ENCODE measurements around the gene AUTS2.

The AUTS2 gene

GRCh38 chr7:70597066-70597465 is 998.8 kb downstream of the AUTS2 start:
- no peak for DNase-seq (ENCODE audit: low read depth in 2 of 2)

GRCh38 chr7:70598976-70599375 is 1000.7 kb downstream of the AUTS2 start:
- no peak for DNase-seq (ENCODE audit: low read depth in 2 of 2)

GRCh38 chr7:70599446-70600190 is 1001.3 kb downstream of the AUTS2 start:
- DNase-seq (ENCODE audit: low read depth in 2 of 2) = no peak

DNA sequence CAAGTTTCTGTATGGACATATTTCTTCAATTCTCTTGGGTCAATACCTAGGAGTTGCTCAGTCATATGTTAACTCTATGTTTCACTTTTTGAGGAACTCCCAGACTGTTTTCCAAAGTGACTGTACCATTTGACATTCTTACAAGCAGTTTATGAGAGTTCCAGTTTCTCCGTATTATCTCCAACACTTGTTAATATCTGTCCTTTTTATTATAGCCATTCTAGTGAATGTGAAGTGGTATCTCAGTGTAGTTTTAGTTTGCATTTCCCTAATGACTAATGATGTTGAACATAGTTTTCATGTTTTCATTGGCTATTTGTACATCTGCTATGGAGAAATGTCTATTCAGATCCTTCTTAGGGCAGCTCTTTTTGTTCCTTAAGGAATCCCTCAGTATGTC is 1002.7 kb downstream of the AUTS2 start:
- DNase-seq (ENCODE audit: low read depth in 2 of 2) = no peak

- no peak for DNase-seq (ENCODE audit: low read depth in 2 of 2)
Observed at GRCh38 chr7:70602117-70602516, 1003.8 kb downstream of the AUTS2 start.

DNA sequence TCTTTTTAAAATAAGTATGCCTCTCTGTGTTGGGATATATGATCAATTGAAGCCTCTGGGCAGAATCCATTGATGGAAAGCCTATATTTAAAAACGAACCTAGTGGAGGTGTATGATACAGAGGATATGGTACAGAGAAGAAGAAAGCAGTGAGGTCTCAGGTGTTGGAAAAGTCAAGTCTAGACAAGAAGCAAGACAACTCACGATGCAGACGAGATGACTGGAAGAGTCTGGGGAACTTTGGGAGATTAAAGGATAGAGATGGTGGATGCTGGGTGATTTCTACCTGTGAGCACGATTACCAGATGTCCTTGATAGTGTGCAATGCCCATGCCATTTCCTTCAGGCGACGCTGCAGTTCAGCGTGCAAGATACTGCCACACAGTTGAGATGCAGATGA is 1009.0 kb downstream of the AUTS2 start:
- DNase-seq (ENCODE audit: low read depth in 2 of 2) = no peak

- no peak for DNase-seq (ENCODE audit: low read depth in 2 of 2)
Observed at GRCh38 chr7:70607759-70608158, 1009.5 kb downstream of the AUTS2 start.

DNA sequence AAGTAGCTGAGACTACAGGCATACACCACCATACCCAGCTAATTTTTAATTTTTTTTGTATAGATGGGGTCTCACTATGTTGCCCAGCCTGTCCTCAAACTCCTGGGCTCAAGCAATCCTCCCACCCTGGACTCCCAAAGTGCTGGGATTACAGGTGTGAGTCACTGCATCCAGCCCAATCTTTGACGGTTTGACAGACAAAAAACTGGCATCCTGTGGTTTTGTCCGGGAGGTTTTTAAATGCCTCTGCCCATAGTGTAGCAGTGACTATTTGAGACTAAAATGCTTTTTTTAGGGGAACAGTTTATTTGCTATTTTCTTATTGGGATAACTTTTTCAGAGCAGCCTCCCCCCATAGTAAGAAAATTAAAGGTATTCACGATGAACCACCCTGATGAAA is 1010.0 kb downstream of the AUTS2 start:
- no peak for DNase-seq (ENCODE audit: low read depth in 2 of 2)

DNA sequence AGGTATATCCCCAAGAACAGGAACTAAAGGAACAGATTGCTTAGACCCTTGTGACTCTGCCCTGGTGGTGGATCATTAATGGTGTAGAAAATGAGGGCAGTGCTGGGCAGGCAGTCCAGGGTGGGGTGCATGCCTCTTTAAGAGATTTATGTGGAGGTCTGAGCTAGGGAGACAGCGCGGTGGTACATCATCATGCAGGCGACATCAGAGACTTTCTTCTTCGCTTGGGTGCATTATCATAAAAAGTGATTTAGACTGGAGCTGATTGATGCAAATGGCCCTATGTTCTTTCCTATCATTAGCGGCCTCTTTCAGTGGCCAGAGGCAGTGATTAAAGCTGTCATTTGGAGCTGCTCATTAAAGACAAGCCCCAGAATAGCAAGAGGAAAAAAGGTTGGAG is 1014.5 kb downstream of the AUTS2 start:
- DNase-seq (ENCODE audit: low read depth in 2 of 2) = no peak

- no peak for DNase-seq (ENCODE audit: low read depth in 2 of 2)
Observed at GRCh38 chr7:70614237-70615045, 1016.2 kb downstream of the AUTS2 start.

- no peak for DNase-seq (ENCODE audit: low read depth in 2 of 2)
Observed at GRCh38 chr7:70615066-70615606, 1016.9 kb downstream of the AUTS2 start.

DNA sequence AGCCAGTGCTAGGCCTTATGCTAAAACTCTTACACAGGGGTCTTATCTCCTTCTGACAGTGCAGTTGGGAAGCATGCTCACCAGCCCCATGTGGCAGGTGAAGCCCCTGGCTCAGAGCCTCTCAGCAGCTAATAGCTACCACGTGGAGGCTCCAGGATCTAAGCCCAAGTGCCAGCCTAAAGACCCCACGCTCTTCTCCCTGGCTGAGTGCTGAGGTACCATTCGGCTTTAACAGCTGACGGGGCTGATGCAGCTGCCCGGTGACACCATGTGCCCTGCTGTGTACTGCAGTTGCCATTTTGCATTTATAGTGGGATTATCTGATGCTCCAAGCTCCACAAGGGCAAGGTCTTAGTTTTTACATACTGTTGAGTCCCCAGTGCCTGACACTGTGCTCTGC is 1017.9 kb downstream of the AUTS2 start:
- DNase-seq (ENCODE audit: low read depth in 2 of 2) = no peak

- no peak for DNase-seq (ENCODE audit: low read depth in 2 of 2)
Observed at GRCh38 chr7:70616821-70617220, 1018.5 kb downstream of the AUTS2 start.

DNA sequence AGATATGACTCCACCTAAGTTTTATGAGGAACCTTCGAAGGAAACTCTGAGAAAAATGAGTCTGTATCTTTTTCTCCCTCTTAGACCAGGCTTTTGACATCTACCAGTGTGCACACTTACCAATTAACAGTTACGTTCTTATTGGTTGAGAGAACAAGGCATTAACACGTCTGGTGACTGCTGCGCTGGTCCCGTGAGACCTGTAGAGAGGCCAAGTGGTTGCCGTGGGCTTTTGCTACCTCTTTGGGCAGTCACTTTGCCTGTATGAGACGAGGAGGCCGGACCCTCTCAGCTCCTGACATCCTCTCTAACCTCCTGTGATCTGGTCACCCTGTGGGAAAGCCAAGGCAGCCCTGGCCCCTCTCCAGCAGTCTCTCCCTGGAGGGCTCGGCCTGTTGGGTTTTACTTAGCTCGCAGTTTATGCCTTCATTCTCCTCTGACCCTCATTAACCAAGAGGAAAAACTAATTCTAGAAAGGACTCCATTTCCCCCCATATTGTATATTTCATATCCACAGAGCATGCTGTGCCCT is 1019.8 kb downstream of the AUTS2 start:
- DNase-seq (ENCODE audit: low read depth in 2 of 2) = no peak

- DNase-seq (ENCODE audit: low read depth in 2 of 2) = no peak
Observed at GRCh38 chr7:70619130-70619529, 1020.9 kb downstream of the AUTS2 start.

- DNase-seq (ENCODE audit: low read depth in 2 of 2) = no peak
Observed at GRCh38 chr7:70619659-70620058, 1021.4 kb downstream of the AUTS2 start.

DNA sequence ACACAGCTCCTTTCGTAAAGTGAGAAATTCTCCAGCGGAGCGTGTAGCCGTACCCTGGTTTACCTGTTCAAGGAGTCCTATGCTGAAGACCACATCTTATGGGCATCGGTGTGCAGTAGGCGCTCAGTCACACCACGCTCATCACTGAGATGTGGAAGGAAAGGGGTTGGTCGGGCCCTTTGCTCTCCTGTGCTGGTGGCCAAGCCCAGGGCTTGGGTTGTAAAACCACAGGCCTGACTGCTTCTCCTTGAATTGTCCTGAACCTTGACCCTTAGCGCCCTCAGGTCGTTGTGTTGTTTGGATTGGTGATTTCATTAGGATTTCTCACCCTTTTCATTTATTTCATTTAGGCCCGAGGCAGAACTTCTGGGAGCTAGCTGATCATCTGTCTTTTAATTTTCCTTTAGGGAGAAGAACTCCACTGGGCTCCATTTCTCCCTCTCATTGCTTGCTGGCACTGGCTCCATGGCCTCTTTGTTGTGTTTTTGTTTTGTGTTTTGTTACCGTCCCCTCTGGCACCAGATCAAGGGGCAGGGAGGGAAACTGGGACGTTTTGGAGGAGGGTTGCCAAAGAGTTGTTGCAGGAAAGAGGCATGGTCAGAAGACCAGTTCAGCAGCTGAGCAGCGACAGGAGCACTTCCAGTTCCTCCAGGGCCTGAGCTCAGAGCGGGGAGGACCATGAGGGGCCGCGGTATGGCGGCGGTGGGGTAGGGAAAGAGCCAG is 1022.2 kb downstream of the AUTS2 start:
- DNase-seq (ENCODE audit: low read depth in 2 of 2) = no peak

DNA sequence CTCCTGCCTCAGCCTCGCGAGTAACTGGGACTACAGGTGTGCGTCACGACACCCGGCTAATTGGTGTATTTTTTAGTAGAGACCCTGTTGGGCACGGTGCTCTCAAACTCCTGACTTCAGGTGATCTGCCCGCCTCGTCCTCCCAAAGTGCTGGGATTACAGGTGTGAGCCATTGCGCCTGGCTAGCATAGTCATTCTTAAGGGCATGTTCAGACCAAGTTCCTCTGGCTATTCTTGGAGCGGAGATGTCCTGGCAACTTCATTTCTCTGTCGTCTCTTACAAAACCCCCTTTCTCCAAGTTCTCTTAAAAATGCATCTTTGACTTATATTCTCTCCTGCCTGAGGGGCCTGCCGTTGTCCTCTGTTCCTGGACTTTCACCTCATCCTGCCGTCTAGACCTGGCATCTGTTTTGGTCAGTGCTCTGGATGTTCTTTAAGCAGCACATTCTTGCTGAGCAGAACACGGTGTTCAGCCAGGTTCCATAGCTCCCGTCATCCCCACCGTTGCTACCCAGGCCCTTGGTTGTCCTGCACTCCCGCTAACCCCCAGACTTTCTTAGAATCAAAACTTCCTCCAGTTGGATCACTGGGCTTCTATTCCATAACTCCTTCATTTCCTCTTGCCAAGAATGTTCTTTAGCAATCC is 1023.8 kb downstream of the AUTS2 start:
- no peak for DNase-seq (ENCODE audit: low read depth in 2 of 2)

DNA sequence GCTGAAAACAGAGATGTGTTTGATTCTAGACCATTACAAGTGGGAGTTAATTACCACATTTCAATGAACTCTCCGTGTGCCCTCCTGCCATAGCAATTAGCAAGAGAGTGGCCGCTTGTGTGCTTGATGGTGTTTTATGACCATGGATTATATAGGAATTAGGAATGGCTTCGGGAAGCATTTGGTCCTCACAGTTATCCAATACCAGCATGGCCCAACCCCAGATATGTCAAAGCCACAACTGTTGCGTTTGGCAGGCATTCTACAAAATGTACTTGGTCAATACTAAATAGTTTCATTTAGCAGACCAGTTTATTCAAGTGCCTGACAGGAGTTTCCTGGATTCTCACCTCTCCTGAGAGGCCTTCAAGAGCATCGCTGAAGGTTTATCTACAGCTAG is 1024.7 kb downstream of the AUTS2 start:
- DNase-seq (ENCODE audit: low read depth in 2 of 2) = no peak

GRCh38 chr7:70624500-70625103 is 1026.3 kb downstream of the AUTS2 start:
- no peak for DNase-seq (ENCODE audit: low read depth in 2 of 2)

DNA sequence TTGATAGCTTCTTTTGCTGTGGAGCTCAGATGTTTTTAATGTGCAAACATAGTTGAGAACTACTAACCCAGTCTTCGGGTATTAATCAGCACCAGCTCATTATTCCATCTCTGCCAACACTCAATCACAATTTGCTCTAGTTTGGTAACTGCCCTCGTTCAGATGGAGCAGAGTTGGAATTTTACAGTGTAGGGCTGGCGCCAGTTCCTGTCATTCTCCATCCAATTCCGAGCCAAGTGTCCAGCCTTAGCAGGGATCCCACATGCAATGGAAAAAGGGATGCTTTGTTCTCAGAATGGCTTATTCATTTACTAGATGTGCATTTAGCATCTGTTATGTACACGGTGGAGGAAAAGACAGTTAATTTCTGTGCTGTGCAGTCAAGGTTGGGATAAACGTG is 1029.2 kb downstream of the AUTS2 start:
- no peak for DNase-seq (ENCODE audit: low read depth in 2 of 2)
